T47D (cell line): ENCODE data around the gene SLC44A4.

Experiments used
- DNase-seq, 2 experiments: peaks; one replicate each; pipeline versions ENCODE4 v3.0.0 to v3.0.0-alpha.2; 2011 to 2012; ENCODE audit warnings: low read depth in 1 of 2, low spot score in 1 of 2
- JUND ChIP-seq: IDR thresholded peaks from 2 replicates; pipeline ENCODE4 v1.6.1; 2012; ENCODE audit warnings: low read depth
- in situ Hi-C: cut with HindIII; loops from 2 replicates; pipeline ENCODE4 v1.10.0; 2016; ENCODE audit warnings: low sequenced_read_pairs, low pct_unique_long_range_greater_than_20kb

Gene SLC44A4

GRCh38 chr6:31882344-31882743 lies 3.5 kb upstream of the SLC44A4 start:
- TF ChIP-seq JUND: no peak
- DNase-seq: no peak
- in situ Hi-C loops: no loop called here

- in situ Hi-C loops: no loop called here
- TF ChIP-seq JUND: no peak
- no peak for DNase-seq
These were observed 2.5 kb upstream of the SLC44A4 start for GRCh38 chr6:31881136-31881859.

GRCh38 chr6:31880616-31881015 lies 1.8 kb upstream of the SLC44A4 start:
- in situ Hi-C loops: no loop called here
- TF ChIP-seq JUND: no peak
- no peak for DNase-seq

- TF ChIP-seq JUND: no peak
- DNase-seq: no peak
- in situ Hi-C loops: no loop called here
These were observed 1.1 kb upstream of the SLC44A4 start for GRCh38 chr6:31879901-31880300.

GRCh38 chr6:31879143-31879542 lies 346 bp upstream of the SLC44A4 start:
- no peak for DNase-seq
- in situ Hi-C loops: no loop called here
- no peak for TF ChIP-seq JUND

GRCh38 chr6:31878222-31878621 lies 575 bp downstream of the SLC44A4 start:
- in situ Hi-C loops: no loop called here
- DNase-seq: no peak
- no peak for TF ChIP-seq JUND

GRCh38 chr6:31877651-31878161 lies 1.1 kb downstream of the SLC44A4 start:
- peak in 1 of 2 experiments; percentile 72 for DNase-seq
- in situ Hi-C loops: no loop called here

GRCh38 chr6:31877125-31877650 lies 1.6 kb downstream of the SLC44A4 start:
- DNase-seq: no peak
- TF ChIP-seq JUND: no peak
- in situ Hi-C loops: no loop called here

More at GRCh38 chr6:31877651-31878161, 1.1 kb downstream of the SLC44A4 start:
- no peak for TF ChIP-seq JUND

- in situ Hi-C loops: no loop called here
These were observed 2.4 kb downstream of the SLC44A4 start for GRCh38 chr6:31876357-31876756.

GRCh38 chr6:31875877-31876276 lies 2.9 kb downstream of the SLC44A4 start:
- in situ Hi-C loops: no loop called here
- no peak for DNase-seq
- no peak for TF ChIP-seq JUND

More at GRCh38 chr6:31876357-31876756, 2.4 kb downstream of the SLC44A4 start:
- no peak for TF ChIP-seq JUND
- no peak for DNase-seq

GRCh38 chr6:31874836-31875572 lies 3.8 kb downstream of the SLC44A4 start:
- in situ Hi-C loops: no loop called here
- peak; percentile 54 to 63 for DNase-seq

GRCh38 chr6:31874084-31874670 lies 4.6 kb downstream of the SLC44A4 start:
- in situ Hi-C loops: no loop called here
- DNase-seq: peak; percentile 47 to 55
- no peak for TF ChIP-seq JUND

More at GRCh38 chr6:31874836-31875572, 3.8 kb downstream of the SLC44A4 start:
- no peak; the same call in 1 of the 2 replicates for TF ChIP-seq JUND
